GM23338 (cell line): ENCODE results near the gene SLC45A2.

Source experiments
- EZH2 ChIP-seq: fragments of 200-600 bp; sonication (generic); IDR thresholded peaks from one replicate; pipeline ENCODE4 v1.8.0; 2017; ENCODE audit warnings: antibody characterized with exemption, mild to moderate bottlenecking, low read depth; ENCODE audit not compliant: unreplicated experiment
- EZH2phosphoT487 ChIP-seq: fragments of 200-600 bp; sonication (generic); IDR thresholded peaks from one replicate; pipeline ENCODE4 v1.8.1; 2018; ENCODE audit warnings: antibody characterized with exemption; ENCODE audit not compliant: unreplicated experiment
- POLR2AphosphoS5 ChIP-seq: IDR thresholded peaks from 2 replicates; pipeline ENCODE4 v1.6.1; 2016; ENCODE audit warnings: antibody characterized with exemption, low read depth
- ZNF331 ChIP-seq: fragments of 250-450 bp; sonication (Bioruptor Pico); IDR thresholded peaks from 2 replicates; pipeline ENCODE4 v1.5.0; 2020; ENCODE audit warnings: low read depth, mild to moderate bottlenecking, moderate library complexity
- TF ChIP-seq, protein P1 (sequence below), 2 experiments: fragments of 200-600 bp in 1 of 2; sonication (generic) in 1 of 2; conservative IDR thresholded peaks; 2 replicates each; pipeline versions ENCODE4 v1.5.1 to v1.6.1; 2016 to 2017; ENCODE audit warnings: antibody characterized with exemption in 2 of 2, low read depth in 2 of 2, mild to moderate bottlenecking in 2 of 2, moderate library complexity in 1 of 2

DNA sequence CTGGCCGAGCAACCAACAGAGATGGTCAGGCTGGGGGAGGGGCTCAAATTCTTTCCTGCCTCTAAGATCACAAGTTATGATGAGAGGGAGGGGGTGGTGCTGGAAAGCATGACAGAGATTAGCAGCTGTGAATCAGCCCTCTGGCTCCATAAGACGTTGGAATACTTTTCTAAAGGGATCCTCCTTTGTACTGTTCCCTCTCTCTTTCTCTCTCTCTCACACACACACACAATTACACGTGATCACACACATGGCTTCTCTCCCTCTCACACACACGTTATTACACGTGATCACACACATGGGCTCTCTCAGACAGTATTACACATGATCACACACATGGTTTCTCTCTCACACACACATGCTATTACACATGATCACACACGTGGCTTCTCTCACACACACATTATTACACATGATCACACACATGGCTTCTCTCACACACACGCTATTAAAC lies at the start of gene SLC45A2:
- TF ChIP-seq POLR2AphosphoS5, result no peak
- TF ChIP-seq, protein P1, sequence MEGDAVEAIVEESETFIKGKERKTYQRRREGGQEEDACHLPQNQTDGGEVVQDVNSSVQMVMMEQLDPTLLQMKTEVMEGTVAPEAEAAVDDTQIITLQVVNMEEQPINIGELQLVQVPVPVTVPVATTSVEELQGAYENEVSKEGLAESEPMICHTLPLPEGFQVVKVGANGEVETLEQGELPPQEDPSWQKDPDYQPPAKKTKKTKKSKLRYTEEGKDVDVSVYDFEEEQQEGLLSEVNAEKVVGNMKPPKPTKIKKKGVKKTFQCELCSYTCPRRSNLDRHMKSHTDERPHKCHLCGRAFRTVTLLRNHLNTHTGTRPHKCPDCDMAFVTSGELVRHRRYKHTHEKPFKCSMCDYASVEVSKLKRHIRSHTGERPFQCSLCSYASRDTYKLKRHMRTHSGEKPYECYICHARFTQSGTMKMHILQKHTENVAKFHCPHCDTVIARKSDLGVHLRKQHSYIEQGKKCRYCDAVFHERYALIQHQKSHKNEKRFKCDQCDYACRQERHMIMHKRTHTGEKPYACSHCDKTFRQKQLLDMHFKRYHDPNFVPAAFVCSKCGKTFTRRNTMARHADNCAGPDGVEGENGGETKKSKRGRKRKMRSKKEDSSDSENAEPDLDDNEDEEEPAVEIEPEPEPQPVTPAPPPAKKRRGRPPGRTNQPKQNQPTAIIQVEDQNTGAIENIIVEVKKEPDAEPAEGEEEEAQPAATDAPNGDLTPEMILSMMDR (conservative IDR thresholded peaks at IDR 0.05; ENCODE audit: low read depth in 2 of 2), result no peak
- no peak for TF ChIP-seq EZH2phosphoT487
- no peak for TF ChIP-seq EZH2
- no peak for TF ChIP-seq ZNF331 (CRISPR knock-in tag)
